ENCODE measurements around the gene DAZAP2. TPM values are rescaled to one million over a fixed set of nuclear protein-coding genes. Genes with fewer than 3 reads are reported as not detected.

The DAZAP2 gene
- total RNA-seq, 4 donors from 2014 or later: 63.3 to 229 (median 192) TPM

- intact Hi-C loops (cut with DNase I; ENCODE audit: low total_unique reads): no loop called here
- no peak overlapping the region for H3K4me3 ChIP-seq
These were observed 30.5 kb upstream of the DAZAP2 start for GRCh38 chr12:51208016-51208660.

GRCh38 chr12:51209259-51209658, 29.4 kb upstream of the DAZAP2 start:
- no peak for DNase-seq
- no peak overlapping the region for H3K4me3 ChIP-seq
- H3K27ac ChIP-seq: no peak overlapping the region
- H3K4me1 ChIP-seq: no peaks in the 10 kb centered on the region
- intact Hi-C loops (cut with DNase I; ENCODE audit: low total_unique reads): no loop called here
- H3K36me3 ChIP-seq: no peaks in the 10 kb centered on the region
- no peaks in the 10 kb centered on the region for H3K27me3 ChIP-seq
- H3K9me3 ChIP-seq: no peaks in the 10 kb centered on the region
- TF ChIP-seq POLR2A (IDR thresholded peaks at IDR 0.05): no peak
- no peak for TF ChIP-seq CTCF (IDR thresholded peaks at IDR 0.05)

More at GRCh38 chr12:51208016-51208660, 30.5 kb upstream of the DAZAP2 start:
- TF ChIP-seq POLR2A (IDR thresholded peaks at IDR 0.05): no peak
- TF ChIP-seq CTCF (IDR thresholded peaks at IDR 0.05): no peak
- no peaks in the 10 kb centered on the region for H3K9me3 ChIP-seq
- H3K27ac ChIP-seq: no peak overlapping the region
- no peaks in the 10 kb centered on the region for H3K36me3 ChIP-seq
- no peaks in the 10 kb centered on the region for H3K4me1 ChIP-seq
- H3K27me3 ChIP-seq: no peaks in the 10 kb centered on the region
- no peak for DNase-seq

GRCh38 chr12:51210690-51211395, 27.8 kb upstream of the DAZAP2 start:
- Histone ChIP-seq H3K4me1 (no peaks in the 10 kb centered on the region), H3K27me3 (no peaks in the 10 kb centered on the region), H3K9me3 (no peaks in the 10 kb centered on the region), H3K4me3 (no peak overlapping the region), H3K36me3 (no peaks in the 10 kb centered on the region), H3K27ac (no peak overlapping the region)
- no peak for TF ChIP-seq POLR2A (IDR thresholded peaks at IDR 0.05)
- TF ChIP-seq CTCF (IDR thresholded peaks at IDR 0.05): no peak
- intact Hi-C loops (cut with DNase I; ENCODE audit: low total_unique reads): loop anchor here (5.0 kb wide), 1 partner anchor 36 kb away; no protein-coding TSS in a partner anchor
- DNase-seq: no peak

- no peaks in the 10 kb centered on the region for H3K36me3 ChIP-seq
- no peak for DNase-seq
- H3K27me3 ChIP-seq: no peaks in the 10 kb centered on the region
- TF ChIP-seq CTCF (IDR thresholded peaks at IDR 0.05): no peak
- no peak for TF ChIP-seq POLR2A (IDR thresholded peaks at IDR 0.05)
- H3K27ac ChIP-seq: no peak overlapping the region
- H3K4me3 ChIP-seq: no peak overlapping the region
- H3K4me1 ChIP-seq: no peaks in the 10 kb centered on the region
- intact Hi-C loops (cut with DNase I; ENCODE audit: low total_unique reads): loop anchor here (5.0 kb wide), 1 partner anchor 32 kb away; no protein-coding TSS in a partner anchor
- no peaks in the 10 kb centered on the region for H3K9me3 ChIP-seq
These were observed 23.7 kb upstream of the DAZAP2 start for GRCh38 chr12:51214895-51215294.

- intact Hi-C loops (cut with DNase I; ENCODE audit: low total_unique reads): no loop called here
- Histone ChIP-seq H3K4me3 (peak overlapping the region; percentile 64 to 86), H3K4me1 (no peaks in the 10 kb centered on the region), H3K27me3 (no peaks in the 10 kb centered on the region), H3K27ac (peak overlapping the region; percentile 97 to 99), H3K9me3 (no peaks in the 10 kb centered on the region), H3K36me3 (no peaks in the 10 kb centered on the region)
- no peak for DNase-seq
- TF ChIP-seq POLR2A (IDR thresholded peaks at IDR 0.05) (no peak), CTCF (IDR thresholded peaks at IDR 0.05) (no peak)
These were observed 22.0 kb upstream of the DAZAP2 start for GRCh38 chr12:51216642-51217041.

Measured in uterus (tissue), 4 donors.